DMS114 treated with DMSO at 0.1 percent for 48 hours (cell line): ENCODE measurements around the gene ERVFRD-1.

Experiments used
- DNase-seq: peaks from one replicate; lab custom pipeline; 2025; ENCODE audit not compliant: unreplicated experiment; lab: John Stamatoyannopoulos, UW

Gene ERVFRD-1, protein sequence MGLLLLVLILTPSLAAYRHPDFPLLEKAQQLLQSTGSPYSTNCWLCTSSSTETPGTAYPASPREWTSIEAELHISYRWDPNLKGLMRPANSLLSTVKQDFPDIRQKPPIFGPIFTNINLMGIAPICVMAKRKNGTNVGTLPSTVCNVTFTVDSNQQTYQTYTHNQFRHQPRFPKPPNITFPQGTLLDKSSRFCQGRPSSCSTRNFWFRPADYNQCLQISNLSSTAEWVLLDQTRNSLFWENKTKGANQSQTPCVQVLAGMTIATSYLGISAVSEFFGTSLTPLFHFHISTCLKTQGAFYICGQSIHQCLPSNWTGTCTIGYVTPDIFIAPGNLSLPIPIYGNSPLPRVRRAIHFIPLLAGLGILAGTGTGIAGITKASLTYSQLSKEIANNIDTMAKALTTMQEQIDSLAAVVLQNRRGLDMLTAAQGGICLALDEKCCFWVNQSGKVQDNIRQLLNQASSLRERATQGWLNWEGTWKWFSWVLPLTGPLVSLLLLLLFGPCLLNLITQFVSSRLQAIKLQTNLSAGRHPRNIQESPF

DNA sequence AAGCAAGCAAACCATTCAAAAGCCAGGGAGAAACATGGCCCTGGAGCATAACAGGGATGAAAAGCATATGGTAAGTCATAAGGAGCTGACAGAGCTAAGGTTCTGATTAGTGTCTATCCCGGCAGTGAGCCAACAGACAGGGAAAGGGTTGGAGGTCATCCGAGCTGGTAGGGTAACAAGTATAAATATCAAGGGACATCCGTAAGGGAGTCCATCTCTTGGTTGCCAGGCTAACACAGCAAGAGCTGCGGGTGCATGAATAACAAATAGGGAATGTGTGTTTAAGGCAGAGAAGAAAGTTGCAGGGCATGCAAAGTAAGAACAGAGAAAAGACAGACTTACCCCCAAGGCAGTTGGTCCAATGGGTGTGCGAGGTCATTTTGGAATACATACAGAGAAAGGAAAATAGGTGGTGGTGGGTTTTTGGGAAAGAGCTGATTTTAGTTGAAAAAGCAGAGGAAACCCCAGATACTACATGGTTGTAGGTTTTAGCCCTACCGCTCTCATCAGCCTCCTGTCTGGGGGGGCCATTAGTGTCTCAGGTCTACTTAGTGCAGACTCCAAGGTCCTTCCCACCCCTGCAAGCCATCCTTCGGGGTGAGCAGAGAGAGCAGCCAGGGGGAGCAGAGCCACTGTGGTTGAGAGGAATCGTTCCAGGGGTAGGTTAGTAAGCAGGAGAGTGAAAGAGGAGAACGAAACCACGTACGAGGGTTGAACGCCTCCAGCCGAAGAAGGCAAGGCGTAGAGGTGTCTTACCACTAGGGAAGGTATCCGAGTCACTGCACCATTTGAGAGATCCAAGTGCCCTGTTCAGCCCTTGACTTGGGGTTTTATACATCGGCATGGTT lies at the start of gene ERVFRD-1:
ERVFRD-1 (minus strand) TSS at position 805 of the 848 bp plus-strand sequence. CDS start 6,415 bp downstream, outside the sequence.
- no peak for DNase-seq

DNA sequence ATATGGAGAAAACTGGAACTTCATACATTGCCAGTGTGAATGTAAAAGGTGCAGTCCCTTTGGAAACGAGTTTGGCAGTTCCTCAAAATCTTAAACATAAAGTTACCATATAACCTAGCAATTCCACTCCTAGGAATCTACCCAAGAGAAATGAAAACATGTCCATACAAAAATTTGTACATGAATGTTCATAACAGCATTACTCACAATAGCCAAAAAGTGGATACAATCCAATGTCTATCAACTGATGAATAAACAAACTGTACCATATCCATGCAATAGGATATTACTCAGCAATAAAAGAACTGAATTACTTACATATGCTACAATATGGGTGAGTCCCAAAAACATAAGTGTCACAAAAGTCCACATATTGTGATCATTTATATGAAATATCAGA lies 48.7 kb upstream of the ERVFRD-1 start:
- DNase-seq, result no peak

DNA sequence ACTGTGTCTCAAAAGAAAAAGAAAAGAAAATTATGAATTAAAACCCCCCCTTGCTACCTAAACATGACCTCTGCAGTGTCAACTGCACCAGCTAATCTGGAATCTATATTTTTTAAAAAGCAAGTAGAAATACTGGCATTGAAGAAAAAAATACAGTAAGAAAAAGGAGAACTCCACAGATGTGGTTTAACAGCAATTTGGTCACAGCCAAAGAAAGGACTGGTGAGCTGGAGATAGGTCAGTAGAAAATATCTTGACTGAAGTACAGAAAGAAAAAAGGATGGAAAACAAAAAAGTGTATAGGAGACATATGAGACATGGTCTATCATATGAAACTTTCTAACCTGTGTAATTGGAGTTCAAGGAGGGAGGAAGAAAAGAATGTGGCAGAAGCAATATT lies 44.1 kb upstream of the ERVFRD-1 start:
- no peak for DNase-seq

DNA sequence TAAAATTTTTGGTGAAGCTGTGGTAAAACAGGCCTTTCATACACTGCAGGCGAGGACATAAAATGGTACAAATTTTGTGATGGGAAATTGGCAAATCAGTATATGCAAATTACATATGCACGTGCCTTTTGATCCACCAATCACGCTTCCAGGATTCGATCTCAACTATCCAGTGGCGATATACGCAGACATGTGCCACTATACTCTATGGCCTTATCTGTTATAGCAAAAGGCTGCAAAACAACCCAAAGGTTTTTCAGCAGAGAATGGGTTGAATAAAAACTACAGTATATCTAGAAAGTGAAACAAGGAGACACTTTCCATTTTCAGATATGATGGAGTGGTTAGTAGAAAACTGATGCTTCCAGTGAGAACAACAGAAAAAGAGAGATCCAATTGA lies 41.9 kb upstream of the ERVFRD-1 start:
- DNase-seq, result no peak

DNA sequence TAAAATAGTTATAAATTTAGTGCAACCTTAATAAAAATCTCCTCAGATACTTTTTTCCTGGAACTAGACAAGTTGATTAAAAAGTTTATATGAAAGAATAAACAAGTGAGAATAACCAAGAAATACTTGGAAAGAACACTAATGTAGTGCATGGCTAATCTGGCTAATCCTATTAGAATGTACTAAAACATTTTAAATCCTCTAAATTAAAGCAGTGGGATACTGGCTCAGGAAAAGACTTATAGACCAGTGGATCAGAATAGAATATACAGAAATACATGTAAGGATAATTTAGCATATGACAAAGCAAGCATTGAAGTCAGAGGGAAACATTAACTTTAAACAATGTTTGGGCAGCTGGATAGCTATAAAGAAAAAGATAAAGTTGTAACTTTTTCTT lies 41.1 kb upstream of the ERVFRD-1 start:
- no peak for DNase-seq

DNA sequence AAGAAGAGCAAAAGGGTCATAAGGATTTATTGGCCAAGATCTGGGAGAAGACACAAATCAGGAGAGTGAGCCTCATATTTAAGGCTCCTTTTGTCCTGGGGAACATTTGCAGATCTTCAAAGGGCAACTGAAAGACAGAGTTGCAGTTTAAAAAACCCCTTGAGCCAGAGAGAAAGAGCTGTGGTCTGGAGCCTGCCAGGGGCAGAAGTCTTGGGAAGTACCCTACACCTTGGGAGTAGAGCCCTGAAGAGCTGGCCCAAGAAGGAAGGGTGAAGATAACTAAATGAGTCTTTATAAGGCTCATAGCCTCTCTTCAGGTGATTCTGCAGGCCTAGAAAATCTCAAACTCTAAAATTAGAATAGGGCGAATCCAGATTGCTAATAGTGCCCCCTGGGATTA lies 40.0 kb upstream of the ERVFRD-1 start:
- DNase-seq, result no peak

DNA sequence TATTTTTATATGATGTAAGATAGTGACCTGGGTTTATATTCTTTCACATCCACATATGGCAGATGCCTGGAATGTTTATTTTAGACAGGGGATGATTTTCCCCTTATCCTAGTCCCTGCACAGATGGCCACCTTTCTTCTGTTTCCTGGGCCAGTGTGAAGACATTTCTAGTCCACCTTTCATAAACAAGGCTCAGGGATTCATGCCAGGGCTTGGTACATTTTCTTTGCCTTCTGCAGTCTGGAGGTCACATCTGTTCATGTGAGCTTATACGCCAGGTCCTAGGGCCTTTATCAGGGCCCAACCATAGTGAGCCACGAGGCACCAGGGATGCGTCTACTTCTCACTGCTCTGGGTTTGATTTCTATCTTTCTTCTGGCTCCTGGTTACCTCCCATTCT lies 38.0 kb upstream of the ERVFRD-1 start:
- DNase-seq, result no peak

DNA sequence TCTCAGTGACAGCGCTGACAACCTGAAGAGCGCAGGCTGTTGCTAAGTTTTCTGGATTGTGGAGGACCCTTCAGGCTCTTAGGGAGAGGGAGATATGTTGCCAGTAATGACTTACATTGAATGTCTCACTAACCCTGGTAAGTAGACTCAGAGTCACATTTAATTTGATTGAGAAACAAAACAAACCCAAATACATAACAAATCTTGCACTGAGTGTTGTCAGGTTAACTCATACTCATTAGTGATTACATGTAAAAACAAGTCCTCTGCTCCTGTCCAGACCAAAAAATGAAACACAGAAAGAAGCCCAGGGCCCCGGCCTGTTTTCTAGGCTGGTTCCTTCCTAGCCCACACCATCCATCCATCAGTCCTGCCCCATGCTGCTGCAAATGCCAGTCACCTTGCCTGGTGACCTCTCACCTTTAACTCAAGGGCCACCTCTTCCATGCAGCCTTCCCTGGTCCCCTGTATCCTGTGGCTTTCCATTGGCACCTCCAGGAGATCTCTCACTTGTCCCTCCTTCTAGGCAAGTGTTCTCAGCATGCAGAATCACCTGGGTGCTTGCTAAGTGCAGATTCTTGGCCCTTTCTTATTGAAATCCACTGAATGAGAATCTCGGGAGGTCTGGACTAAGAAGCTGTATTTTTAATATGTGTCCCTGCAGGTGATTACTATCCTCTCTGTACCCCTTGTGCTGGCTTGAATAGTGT lies 34.7 kb upstream of the ERVFRD-1 start:
- no peak for DNase-seq

DNA sequence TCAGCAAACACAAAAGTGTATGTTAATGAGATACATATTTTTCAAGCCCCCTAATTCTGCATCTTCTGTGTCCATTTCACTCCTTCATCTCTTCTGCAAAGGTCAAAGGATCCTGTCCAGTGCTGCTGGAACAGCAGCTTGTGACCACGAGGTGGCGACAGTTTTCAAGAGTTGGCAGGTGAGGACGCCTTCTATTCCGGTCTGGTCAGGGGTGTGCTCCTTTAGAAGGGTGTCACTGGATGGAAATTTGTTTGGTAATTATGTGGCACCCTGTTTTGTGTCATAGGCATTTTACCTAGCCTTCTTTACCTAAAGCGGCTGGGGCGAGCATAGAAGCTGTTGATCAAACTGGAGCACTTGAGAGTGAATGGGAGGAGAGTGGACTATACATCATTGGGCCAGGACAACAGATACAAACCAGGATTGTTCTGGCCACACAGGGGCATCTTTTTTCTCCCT lies 32.9 kb upstream of the ERVFRD-1 start:
- DNase-seq, result peak; percentile 69

DNA sequence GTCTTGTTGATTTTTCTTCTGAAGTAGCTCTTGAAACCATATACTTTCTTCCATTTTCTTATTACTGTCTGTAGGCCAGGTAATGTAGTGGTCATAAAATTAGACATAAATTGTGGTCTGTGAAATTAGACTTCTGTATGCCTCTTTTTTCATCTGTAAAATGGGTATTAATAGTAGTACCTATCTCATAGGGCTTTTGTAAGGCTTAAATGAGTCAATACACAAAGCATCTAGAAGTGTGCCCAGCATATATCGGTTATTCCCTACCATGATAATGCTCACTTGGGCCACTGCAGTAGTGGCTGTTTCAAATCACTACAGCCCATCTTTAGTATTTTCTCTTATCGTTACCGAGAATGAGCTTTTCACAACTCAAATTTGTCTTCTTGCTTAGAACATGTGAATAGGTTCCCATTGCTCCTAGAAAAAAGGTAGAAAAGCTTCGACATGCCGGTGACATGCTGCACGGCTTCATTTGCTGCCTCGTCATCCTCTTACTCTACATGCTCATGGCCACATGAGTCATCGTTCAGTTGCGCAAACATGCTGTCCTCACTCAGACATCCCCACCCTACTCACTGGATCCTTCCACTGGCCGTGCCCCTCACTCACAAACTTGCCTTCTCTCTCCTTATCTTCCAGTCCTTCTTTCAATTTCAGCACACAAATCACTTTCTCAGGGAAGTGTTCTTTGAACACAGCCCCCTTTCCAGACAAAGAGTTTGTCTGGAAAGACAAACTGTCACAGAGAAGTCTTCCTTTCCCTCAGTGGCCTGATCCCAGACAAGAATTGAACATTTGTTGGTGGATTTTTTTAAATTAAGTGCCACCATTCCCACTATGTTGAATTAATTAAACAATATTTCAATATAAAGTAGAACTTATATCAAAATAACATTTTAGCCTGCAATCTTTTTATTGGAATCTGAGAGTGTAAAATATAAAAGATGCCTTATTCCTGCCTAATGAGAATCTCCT lies 32.2 kb upstream of the ERVFRD-1 start:
- no peak for DNase-seq

DNA sequence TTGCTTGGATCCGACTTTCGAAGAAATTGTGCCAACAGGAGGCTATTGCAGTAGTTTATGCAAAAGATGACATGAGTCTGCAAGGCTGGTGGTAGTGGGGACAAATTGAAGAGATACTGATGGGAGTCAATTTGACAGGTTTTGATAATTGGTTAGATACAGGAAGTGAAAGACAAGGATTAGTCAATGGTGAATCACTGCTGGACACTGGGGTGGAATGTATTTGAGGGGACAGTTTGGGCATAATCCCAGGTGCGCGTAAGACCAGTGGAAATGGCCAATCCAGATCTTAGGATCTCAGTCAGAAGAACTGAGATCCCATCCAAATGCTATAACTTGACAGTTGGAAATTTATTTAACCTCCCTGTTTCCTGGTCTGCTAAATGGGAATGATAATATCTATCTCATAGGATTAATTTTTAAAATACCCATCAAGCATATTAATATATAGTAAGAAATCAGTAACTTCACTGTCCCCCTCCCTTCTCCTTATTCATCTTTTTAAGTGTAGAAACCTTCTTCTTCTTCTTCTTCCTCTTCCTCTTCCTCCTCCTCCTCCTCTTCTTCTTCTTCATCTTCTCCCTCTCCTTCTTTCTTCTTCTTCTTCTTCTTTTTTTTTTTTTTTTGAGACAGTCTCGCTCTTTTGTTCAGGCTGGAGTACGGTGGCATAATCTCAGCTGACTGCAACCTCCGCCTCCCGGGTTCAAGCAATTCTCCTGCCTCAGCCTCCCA lies 30.9 kb upstream of the ERVFRD-1 start:
- no peak for DNase-seq

DNA sequence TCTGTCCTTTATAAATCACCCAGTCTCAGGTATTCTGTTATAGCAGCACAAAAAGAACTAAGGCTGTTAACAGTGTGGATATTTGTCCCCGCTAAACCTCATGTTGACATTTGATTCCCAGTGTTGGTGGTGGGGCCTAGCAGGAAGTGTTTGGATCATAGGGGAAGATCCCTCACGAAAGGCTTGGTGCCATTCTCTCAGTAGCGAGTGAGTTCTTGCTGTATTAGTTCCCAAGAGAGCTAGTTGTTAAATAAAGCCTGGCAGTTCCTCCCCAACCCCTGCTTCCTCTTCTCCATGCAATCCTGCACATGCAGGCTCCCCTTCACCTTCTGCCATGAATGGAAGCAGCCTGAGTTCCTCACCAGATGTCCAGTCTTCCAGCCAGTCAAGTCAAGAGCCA lies 29.8 kb upstream of the ERVFRD-1 start:
- no peak for DNase-seq

DNA sequence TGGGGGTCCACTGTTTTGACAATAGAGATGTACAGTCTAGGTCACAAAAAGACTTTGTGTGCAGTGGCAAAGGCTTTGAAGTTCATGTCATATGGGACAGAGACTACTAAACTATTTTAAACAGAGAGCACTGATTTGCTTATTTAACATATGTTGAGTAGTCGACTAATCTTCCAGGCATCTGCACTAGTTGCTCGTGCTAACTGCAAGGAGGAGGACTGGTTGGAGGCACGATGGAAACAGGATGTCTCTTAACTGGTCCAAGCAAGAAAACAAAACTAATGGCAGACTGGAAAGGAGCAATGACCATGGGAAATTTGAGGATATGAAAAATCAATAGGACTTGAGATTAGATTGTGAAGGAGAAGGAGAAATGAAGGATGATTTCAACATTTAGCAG lies 28.5 kb upstream of the ERVFRD-1 start:
- no peak for DNase-seq

DNA sequence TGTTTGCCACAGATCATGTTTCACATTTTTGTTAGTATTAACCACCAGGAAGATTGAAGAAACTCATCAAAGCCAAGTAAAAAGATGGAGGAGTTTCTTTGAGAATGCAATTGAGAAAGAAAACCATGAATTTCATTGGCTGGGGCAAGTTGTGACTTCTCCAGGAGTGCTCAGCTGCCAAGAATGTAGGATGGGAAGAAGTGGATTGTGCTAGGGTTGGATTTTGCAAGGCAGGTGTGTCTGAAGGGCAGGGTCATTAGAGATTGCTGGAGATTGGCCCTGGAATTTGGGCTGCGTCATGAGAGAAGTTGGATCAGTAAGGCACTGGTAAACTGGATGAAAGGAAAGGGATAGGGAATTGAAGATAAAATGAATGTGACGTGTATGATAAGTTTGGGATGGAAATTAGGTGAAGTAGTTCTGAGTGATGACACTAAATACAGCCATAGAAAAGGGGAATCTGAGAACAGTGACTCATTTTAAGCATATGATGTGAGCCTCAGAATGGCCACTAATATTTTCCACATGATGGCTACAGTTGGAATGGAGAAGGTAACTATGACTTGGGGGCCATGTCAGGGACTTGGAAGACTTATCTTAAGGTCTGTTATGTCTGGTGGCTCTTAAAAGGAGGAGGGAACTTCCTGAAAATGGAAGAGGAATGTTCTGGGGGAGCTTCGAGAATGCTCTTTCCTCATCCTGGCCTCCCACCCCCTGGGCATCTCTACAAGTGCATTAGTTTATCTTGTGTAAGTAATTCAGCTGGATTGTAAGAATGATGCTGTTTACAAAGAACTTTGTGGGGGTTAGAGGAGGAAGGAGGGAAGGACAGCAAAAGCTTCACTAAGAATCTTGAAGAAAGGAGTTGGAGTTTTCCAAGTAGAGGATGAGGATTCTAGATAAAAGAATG lies 27.8 kb upstream of the ERVFRD-1 start:
- DNase-seq, result no peak

DNA sequence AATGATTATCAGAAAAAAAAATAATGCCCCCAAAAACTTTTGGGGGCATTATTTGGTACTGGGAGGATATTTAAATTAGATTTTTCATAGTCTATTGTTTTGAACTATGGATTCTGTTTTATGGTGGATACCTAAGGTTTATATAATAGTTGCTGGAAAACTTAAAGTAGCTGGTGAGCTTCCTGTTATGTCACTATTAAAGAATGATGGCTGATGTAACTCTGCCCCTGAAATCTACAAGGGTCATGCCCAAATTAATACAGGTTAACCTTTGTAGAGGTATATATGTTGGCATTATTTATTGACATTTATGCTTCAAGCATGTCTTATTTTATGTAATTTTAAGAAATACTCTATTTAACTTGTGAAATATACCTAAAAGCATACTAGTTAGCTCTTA lies 25.3 kb upstream of the ERVFRD-1 start:
- no peak for DNase-seq

DNA sequence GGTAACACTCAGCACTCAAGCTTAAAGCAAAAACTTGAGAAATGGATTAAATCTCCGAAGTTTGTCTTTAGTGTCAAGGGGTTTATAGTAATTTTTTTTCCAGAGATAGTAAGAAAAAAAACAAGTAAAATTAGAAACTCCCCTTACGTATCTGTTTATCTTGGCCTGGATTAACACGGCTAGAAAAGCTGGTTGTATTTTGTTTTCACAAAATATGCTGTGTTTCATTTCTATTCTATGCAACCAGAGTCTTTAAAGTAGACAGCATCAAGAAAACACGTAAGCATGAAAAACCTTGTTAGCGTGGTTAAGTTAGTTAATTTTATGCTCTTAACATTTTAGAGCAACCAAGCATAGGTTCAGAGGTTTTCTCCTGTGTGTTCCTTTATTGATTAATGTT lies 21.8 kb upstream of the ERVFRD-1 start:
- DNase-seq, result no peak

DNA sequence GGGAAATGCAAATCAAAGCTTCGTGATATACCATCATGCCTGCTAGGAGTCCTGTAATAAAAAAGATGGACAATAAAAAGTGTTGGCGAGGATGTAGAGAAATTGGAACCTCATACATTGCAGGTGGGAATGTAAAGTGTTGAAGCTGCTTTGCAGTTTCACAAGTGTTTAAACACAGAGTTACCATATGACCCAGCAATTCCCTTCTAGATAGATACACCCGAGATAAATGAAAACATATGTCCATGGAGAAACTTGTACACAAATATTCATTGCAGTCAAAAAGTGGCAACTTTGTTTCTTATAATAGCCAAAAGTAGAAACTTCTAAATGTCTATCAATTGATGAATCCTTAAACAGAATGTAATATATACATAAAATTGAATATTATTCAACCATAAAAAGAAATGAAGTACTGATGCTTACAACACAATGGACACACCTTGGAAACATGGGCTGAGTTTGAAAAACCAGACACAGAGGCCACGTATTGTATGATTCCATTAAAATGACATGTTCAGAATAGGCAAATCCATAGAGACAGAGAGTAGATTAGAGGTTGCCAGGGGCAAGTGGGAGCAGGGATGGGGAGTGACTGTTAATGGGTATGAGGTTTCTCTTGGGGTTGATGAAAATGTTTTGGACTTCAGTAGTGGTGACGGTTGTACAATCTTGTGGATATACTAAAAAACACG lies 20.8 kb upstream of the ERVFRD-1 start:
- no peak for DNase-seq

DNA sequence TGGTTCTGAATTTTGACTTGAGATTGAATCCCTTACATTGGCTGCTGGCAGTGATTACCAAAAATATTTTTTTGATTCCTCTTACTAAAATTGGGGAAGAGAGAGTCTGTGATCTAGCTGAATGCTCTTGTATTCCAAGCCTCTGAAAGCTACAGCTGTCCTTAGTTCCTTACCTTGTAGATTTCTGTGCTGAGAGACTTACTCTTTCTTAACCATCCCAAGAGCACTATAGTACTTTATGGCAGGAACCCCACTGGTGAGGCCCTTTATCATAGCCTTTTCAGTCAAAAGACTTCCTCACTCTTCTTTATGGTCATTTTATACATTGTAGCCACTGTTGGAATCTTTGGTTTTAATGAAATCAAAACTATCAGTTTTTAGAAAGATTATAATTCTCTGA lies 19.1 kb upstream of the ERVFRD-1 start:
- DNase-seq, result no peak
